Measurements from ENCODE around the gene TPGS2.

TPGS2 gene

GRCh38 chr18:36831139-36831538, 2.3 kb upstream of the TPGS2 start:
- no peaks in the 10 kb centered on the region for H3K9me2 ChIP-seq (replicated peaks; ENCODE audit: insufficient read depth, low read length)
- TF ChIP-seq EZH2phosphoT487 (conservative IDR thresholded peaks at IDR 0.05; ENCODE audit: low read length) (no peak), CTCF (IDR thresholded peaks at IDR 0.05; ENCODE audit: insufficient read depth, low read length, poor library complexity, severe bottlenecking) (no peak)

GRCh38 chr18:36830158-36830495, 1.3 kb upstream of the TPGS2 start:
- H4K20me1 ChIP-seq (ENCODE audit: low read depth, low read length), result no peaks in the 10 kb centered on the region
- peak overlapping the region; percentile 64 for H3K4me2 ChIP-seq (ENCODE audit: low read depth, low read length, poor library complexity, severe bottlenecking)
- H3K27ac ChIP-seq (ENCODE audit: low read depth, low read length), result no peak overlapping the region
- peak overlapping the region; percentile 88 for H3K4me3 ChIP-seq (ENCODE audit: insufficient read depth, low read length, poor library complexity, severe bottlenecking)
- H3F3A ChIP-seq (ENCODE audit: insufficient read depth), result peaks cover 11% of the 10 kb centered on the region
- no peak overlapping the region for H2AFZ ChIP-seq (ENCODE audit: low read depth, low read length, severe bottlenecking)
- peaks cover 26% of the 10 kb centered on the region for H3K79me2 ChIP-seq (ENCODE audit: insufficient read depth, low read length)
- no peak for TF ChIP-seq EZH2phosphoT487 (conservative IDR thresholded peaks at IDR 0.05; ENCODE audit: low read length)
- TF ChIP-seq CTCF (IDR thresholded peaks at IDR 0.05; ENCODE audit: insufficient read depth, low read length, poor library complexity, severe bottlenecking), result no peak
- no peak overlapping the region for H3K9ac ChIP-seq (ENCODE audit: low read length)
- no peaks in the 10 kb centered on the region for H3K9me3 ChIP-seq (ENCODE audit: insufficient read depth, low read length)
- H3K9me2 ChIP-seq (replicated peaks; ENCODE audit: insufficient read depth, low read length), result no peaks in the 10 kb centered on the region
- no peaks in the 10 kb centered on the region for H3K27me3 ChIP-seq (ENCODE audit: low read length)
- H3K36me3 ChIP-seq (ENCODE audit: low read length), result no peaks in the 10 kb centered on the region

More at GRCh38 chr18:36831139-36831538, 2.3 kb upstream of the TPGS2 start:
- H3K9ac ChIP-seq (ENCODE audit: low read length), result no peak overlapping the region
- no peak overlapping the region for H3K27ac ChIP-seq (ENCODE audit: low read depth, low read length)
- no peaks in the 10 kb centered on the region for H4K20me1 ChIP-seq (ENCODE audit: low read depth, low read length)
- H3K79me2 ChIP-seq (ENCODE audit: insufficient read depth, low read length), result peaks cover 22% of the 10 kb centered on the region
- no peaks in the 10 kb centered on the region for H3K27me3 ChIP-seq (ENCODE audit: low read length)
- H3K9me3 ChIP-seq (ENCODE audit: insufficient read depth, low read length), result no peaks in the 10 kb centered on the region
- no peak overlapping the region for H2AFZ ChIP-seq (ENCODE audit: low read depth, low read length, severe bottlenecking)
- no peaks in the 10 kb centered on the region for H3K36me3 ChIP-seq (ENCODE audit: low read length)
- peaks cover 11% of the 10 kb centered on the region for H3F3A ChIP-seq (ENCODE audit: insufficient read depth)
- H3K4me2 ChIP-seq (ENCODE audit: low read depth, low read length, poor library complexity, severe bottlenecking), result peak overlapping the region; percentile 64
- H3K4me3 ChIP-seq (ENCODE audit: insufficient read depth, low read length, poor library complexity, severe bottlenecking), result no peak overlapping the region

- Histone ChIP-seq H3K27ac (ENCODE audit: low read depth, low read length) (no peak overlapping the region), H3K9me3 (ENCODE audit: insufficient read depth, low read length) (no peaks in the 10 kb centered on the region)
- TF ChIP-seq CTCF (IDR thresholded peaks at IDR 0.05; ENCODE audit: insufficient read depth, low read length, poor library complexity, severe bottlenecking), result no peak
- no peak for TF ChIP-seq EZH2phosphoT487 (conservative IDR thresholded peaks at IDR 0.05; ENCODE audit: low read length)
Observed at GRCh38 chr18:36829362-36830157, 758 bp upstream of the TPGS2 start.

More at GRCh38 chr18:36829362-36830157, 758 bp upstream of the TPGS2 start:
- no peaks in the 10 kb centered on the region for H3K9me2 ChIP-seq (replicated peaks; ENCODE audit: insufficient read depth, low read length)
- no peaks in the 10 kb centered on the region for H4K20me1 ChIP-seq (ENCODE audit: low read depth, low read length)
- H3K79me2 ChIP-seq (ENCODE audit: insufficient read depth, low read length), result peaks cover 26% of the 10 kb centered on the region
- peak overlapping the region; percentile 64 for H3K4me2 ChIP-seq (ENCODE audit: low read depth, low read length, poor library complexity, severe bottlenecking)
- H2AFZ ChIP-seq (ENCODE audit: low read depth, low read length, severe bottlenecking), result peak overlapping the region; percentile 92
- H3K27me3 ChIP-seq (ENCODE audit: low read length), result no peaks in the 10 kb centered on the region
- H3K9ac ChIP-seq (ENCODE audit: low read length), result peak overlapping the region; percentile 75
- peak overlapping the region; percentile 88 for H3K4me3 ChIP-seq (ENCODE audit: insufficient read depth, low read length, poor library complexity, severe bottlenecking)
- peaks cover 11% of the 10 kb centered on the region for H3F3A ChIP-seq (ENCODE audit: insufficient read depth)
- H3K36me3 ChIP-seq (ENCODE audit: low read length), result no peaks in the 10 kb centered on the region

Data from SU-DHL-6 (cell line).